ENCODE data around the gene RGS8.

The RGS8 gene

DNA sequence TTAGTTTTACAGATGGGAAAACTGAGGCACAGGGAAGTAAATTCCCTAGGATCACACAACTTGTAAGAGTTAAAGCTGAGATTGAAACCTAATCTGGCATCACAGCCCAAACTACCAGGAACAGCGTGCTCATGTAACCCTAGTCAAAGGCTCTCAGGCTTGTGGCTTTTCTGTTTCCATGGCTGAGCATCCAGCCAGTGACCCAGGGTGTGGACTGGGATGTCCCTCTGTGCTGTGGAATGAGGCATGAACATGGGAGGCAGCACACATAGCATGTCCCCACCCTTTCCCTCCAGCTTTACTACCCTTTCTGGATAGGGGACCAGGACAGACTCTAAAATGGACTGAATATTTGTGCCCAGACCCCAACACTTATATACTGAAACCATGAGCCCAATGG, 45.1 kb downstream of the RGS8 start:
- DNase-seq (ENCODE audit: low read depth), result no peak

DNA sequence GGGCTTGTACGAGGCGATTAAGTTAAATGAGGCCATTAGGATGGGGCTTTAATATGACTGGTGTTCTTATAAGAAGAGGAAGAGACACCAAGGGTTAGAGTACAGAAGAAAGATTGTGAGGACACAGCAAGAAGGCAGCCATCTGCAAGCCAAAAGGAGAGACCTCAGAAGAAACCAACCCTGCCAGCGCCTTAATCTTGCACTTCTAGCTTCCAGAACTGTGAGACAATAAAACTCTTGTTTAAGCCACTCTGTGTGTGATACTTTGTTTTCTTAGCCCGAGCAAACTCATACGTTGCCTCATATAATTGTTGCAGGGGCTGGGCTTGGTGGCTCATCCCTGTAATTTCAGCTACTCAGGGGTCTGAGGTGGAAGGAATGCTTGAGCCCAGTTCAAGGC, 46.6 kb downstream of the RGS8 start:
- DNase-seq (ENCODE audit: low read depth), result no peak

DNA sequence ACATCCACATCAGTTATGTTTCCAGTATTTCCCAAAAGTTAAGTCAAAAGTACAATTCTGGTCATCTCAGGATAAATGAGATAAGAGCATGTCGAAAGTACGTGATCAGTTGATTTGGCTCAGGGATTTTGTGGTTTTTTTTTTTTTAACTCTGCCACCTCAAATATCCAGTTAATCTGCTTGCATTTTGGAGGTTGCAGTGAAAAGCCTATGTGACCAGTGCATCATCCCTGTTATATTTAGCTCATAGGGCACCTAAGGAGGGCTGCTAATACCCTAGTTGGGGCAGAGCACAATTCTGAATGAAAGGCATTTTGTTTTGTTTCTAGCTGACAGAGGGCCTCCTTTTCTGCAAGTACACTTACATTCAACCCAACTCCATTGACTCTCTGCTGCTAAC, 48.5 kb downstream of the RGS8 start:
- DNase-seq (ENCODE audit: low read depth), result no peak

All from CMK (cell line).